GM12865 (cell line): ENCODE measurements around the gene HRH2.

Experiments used
- DNase-seq: peaks from one replicate; pipeline ENCODE4 v3.0.0; 2010; ENCODE audit warnings: low read depth
- H3K4me3 ChIP-seq: 2 replicates; pipeline ENCODE4 v1.5.1; 2011; ENCODE audit warnings: mild to moderate bottlenecking, low read depth, low read length, control low read depth
- CTCF ChIP-seq: IDR thresholded peaks from 2 replicates; pipeline ENCODE4 v1.5.1; 2011; ENCODE audit warnings: low read length, control low read depth, low read depth, inconsistent platforms; ENCODE audit not compliant: insufficient read depth; ENCODE audit errors: missing control alignments

Gene HRH2

GRCh38 chr5:175672976-175673648 is 15.2 kb downstream of the HRH2 start:
- TF ChIP-seq CTCF = no peak
- no peak overlapping the region for H3K4me3 ChIP-seq
- no peak for DNase-seq

- H3K4me3 ChIP-seq = no peak overlapping the region
- DNase-seq = no peak
- no peak for TF ChIP-seq CTCF
Measured at GRCh38 chr5:175674731-175675346, 17.0 kb downstream of the HRH2 start.

GRCh38 chr5:175675873-175676272 is 18.0 kb downstream of the HRH2 start:
- H3K4me3 ChIP-seq = no peak overlapping the region
- no peak for TF ChIP-seq CTCF
- DNase-seq = no peak

GRCh38 chr5:175677571-175677970 is 19.7 kb downstream of the HRH2 start:
- no peak for DNase-seq
- no peak overlapping the region for H3K4me3 ChIP-seq
- no peak for TF ChIP-seq CTCF

GRCh38 chr5:175678074-175678473 is 20.2 kb downstream of the HRH2 start:
- TF ChIP-seq CTCF = no peak
- no peak for DNase-seq
- H3K4me3 ChIP-seq = no peak overlapping the region

GRCh38 chr5:175679411-175679810 is 21.5 kb downstream of the HRH2 start:
- no peak for TF ChIP-seq CTCF
- no peak overlapping the region for H3K4me3 ChIP-seq
- DNase-seq = no peak

GRCh38 chr5:175680020-175680419 is 22.1 kb downstream of the HRH2 start:
- no peak for TF ChIP-seq CTCF
- no peak for DNase-seq
- no peak overlapping the region for H3K4me3 ChIP-seq
